Measurements from ENCODE around the gene FNBP1. TPM values are rescaled to one million over a fixed set of nuclear protein-coding genes. Genes with fewer than 3 reads are reported as not detected.

The FNBP1 gene
- total RNA-seq, 2 experiments from 2014 or later: 266 to 268 TPM

DNA sequence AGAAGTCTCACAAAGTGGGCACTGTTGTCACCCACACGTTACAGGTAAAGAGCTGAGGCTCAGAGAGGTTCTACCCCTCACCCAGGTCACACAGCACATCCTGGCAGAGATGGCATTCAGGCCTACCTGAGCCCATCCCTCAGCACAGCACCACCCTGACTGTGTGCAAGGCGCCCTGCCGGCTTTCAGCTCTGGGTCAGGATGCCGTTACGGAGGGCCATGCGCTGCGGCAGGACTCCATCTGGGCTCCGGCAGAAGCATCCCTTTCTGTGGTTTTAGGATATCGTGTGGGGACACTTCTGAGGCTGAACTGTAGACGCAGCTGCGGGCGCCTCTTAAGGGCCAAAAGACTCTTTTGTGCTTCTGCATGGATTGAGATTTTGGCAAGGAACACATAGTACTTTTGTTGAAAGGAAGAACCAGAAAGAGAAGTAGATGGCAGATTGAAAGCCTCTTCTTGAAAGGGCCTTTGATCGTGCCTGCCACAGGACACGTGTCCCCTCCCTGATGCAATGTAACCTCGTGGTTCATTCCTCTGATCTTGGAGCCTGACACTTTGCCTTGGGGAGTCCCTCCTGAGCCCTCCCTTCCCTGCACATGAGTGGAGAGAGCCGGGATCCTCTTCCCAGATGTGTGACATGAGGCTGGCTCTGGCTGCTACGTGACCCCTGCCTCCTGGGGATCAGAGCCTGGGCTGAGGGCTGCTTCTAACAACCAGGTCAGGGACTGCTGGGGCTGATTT, 176.4 kb downstream of the FNBP1 start:
- H3K4me1 Mint-ChIP-seq (ENCODE audit: low read depth): peaks cover 81% of the 10 kb centered on the region

DNA sequence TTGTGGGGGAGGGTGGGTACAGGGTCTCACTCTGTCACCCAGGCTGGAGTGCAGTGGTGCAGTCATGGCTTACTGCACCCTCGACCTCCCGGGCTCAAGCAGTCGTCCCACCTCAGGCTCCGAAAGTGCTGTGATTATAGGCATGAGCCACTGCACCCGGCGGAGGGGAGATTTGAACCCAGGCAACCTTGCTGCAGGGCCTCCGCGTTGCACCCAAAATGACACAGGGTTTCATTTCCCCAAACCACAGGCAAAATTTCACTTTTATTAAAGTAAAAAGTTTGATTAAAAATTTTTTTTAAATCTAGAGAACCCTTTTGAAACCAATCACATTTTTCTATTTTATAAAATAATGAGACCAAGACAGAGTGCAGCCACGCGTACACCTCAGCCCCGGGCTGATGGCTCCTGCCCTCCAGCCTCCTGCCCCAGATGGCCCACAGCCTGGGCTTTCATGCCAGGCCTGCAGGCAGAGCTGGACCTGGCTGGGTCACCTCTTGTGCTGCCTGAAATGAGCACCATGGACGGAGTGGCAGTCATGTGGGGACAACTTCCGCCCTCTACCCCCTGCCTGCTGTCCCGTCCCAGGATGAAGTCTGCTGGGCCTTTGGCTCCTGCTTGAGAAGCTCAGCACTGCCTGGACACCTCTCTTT, 177.2 kb downstream of the FNBP1 start:
- H3K27me3 Mint-ChIP-seq: no peaks in the 10 kb centered on the region
- POLR2A ChIA-PET: interaction anchor here (1.0 to 7.6 kb wide), 7 partner anchors 13 to 45 kb away, joined by 3 to 114 read pairs (median 6); partner anchors contain the start of genes C9orf78 and USP20
- CTCF ChIA-PET: interaction anchor here (1.0 kb wide), 1 partner anchor 11 kb away, joined by 3 read pairs; no protein-coding TSS in a partner anchor
- H3K36me3 Mint-ChIP-seq (ENCODE audit: low read depth): peaks cover 66% of the 10 kb centered on the region
- intact Hi-C loops (cut with micrococcal nuclease): no loop called here
- DNase-seq: no peak
- peak overlapping the region; percentile 53 for H3K4me3 Mint-ChIP-seq
- H3K9me3 Mint-ChIP-seq: no peaks in the 10 kb centered on the region
- no peak for ATAC-seq
- TF ChIP-seq, protein P1, sequence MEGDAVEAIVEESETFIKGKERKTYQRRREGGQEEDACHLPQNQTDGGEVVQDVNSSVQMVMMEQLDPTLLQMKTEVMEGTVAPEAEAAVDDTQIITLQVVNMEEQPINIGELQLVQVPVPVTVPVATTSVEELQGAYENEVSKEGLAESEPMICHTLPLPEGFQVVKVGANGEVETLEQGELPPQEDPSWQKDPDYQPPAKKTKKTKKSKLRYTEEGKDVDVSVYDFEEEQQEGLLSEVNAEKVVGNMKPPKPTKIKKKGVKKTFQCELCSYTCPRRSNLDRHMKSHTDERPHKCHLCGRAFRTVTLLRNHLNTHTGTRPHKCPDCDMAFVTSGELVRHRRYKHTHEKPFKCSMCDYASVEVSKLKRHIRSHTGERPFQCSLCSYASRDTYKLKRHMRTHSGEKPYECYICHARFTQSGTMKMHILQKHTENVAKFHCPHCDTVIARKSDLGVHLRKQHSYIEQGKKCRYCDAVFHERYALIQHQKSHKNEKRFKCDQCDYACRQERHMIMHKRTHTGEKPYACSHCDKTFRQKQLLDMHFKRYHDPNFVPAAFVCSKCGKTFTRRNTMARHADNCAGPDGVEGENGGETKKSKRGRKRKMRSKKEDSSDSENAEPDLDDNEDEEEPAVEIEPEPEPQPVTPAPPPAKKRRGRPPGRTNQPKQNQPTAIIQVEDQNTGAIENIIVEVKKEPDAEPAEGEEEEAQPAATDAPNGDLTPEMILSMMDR (IDR thresholded peaks at IDR 0.05): no peak
- peak overlapping the region; percentile 94 for H3K27ac Mint-ChIP-seq
- H3K4me1 Mint-ChIP-seq (ENCODE audit: low read depth): peaks cover 82% of the 10 kb centered on the region

More for the DNA sequence above, 176.4 kb downstream of the FNBP1 start:
- CTCF ChIA-PET: interaction anchor here (1.4 to 1.7 kb wide), 2 partner anchors 9 to 19 kb away, joined by 3 to 6 read pairs; no protein-coding TSS in a partner anchor
- Mint-ChIP-seq H3K9me3 (no peaks in the 10 kb centered on the region), H3K4me3 (peak overlapping the region; percentile 53), H3K27ac (peak overlapping the region; percentile 94), H3K27me3 (no peaks in the 10 kb centered on the region), H3K36me3 (ENCODE audit: low read depth) (peaks cover 66% of the 10 kb centered on the region)
- intact Hi-C loops (cut with micrococcal nuclease): no loop called here
- TF ChIP-seq, protein P1 (IDR thresholded peaks at IDR 0.05): no peak
- POLR2A ChIA-PET: interaction anchor here (0.6 to 7.6 kb wide), 11 partner anchors 8 to 393 kb away, joined by 3 to 114 read pairs (median 5); partner anchors contain the start of genes C9orf78 and USP20
- ATAC-seq: no peak
- DNase-seq: peak; percentile 69

DNA sequence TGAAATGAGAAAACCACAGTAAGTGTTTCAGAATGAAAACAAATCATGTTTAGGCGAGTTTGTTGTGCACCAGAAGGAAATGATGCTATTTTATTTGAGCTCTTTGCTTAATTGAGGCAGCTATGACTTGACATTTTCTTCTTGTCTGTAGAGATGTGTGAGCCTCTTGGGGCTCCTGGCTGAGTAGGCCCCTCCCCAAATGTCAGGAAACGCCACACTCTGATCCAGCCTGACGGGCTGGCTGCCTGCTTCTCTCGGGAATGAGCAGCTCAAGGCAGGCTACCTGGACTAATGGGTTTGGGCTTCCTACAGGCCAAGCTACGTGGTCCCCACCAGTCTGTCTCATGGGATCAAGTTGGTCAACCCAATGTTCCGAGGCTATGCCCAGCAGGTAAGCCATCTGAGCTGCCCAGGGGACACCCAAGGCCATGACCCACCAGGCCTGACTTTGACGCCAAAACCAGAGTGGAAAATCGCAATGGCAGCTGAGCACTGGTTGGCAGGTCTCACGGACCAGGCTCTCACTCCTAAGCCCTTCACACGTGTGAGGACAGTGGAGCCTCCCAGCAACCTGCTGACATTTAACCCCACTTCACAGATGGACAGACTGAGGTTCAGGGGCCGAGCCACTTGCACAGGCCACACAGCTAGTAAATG, 177.9 kb downstream of the FNBP1 start:
- intact Hi-C loops (cut with micrococcal nuclease): no loop called here
- Mint-ChIP-seq H3K9me3 (no peaks in the 10 kb centered on the region), H3K4me1 (ENCODE audit: low read depth) (peaks cover 81% of the 10 kb centered on the region), H3K36me3 (ENCODE audit: low read depth) (peaks cover 61% of the 10 kb centered on the region), H3K27ac (peak overlapping the region; percentile 91), H3K27me3 (no peaks in the 10 kb centered on the region), H3K4me3 (peak overlapping the region; percentile 8)
- TF ChIP-seq, protein P1 (IDR thresholded peaks at IDR 0.05): no peak
- no peak for ATAC-seq
- POLR2A ChIA-PET: interaction anchor here (1.1 to 7.6 kb wide), 8 partner anchors 12 to 34 kb away, joined by 3 to 114 read pairs (median 8); partner anchors contain the start of genes C9orf78 and USP20
- no peak for DNase-seq
- CTCF ChIA-PET: interaction anchor here (0.7 to 1.2 kb wide), 5 partner anchors 11 to 193 kb away, joined by 3 to 4 read pairs (median 3); no protein-coding TSS in a partner anchor

DNA sequence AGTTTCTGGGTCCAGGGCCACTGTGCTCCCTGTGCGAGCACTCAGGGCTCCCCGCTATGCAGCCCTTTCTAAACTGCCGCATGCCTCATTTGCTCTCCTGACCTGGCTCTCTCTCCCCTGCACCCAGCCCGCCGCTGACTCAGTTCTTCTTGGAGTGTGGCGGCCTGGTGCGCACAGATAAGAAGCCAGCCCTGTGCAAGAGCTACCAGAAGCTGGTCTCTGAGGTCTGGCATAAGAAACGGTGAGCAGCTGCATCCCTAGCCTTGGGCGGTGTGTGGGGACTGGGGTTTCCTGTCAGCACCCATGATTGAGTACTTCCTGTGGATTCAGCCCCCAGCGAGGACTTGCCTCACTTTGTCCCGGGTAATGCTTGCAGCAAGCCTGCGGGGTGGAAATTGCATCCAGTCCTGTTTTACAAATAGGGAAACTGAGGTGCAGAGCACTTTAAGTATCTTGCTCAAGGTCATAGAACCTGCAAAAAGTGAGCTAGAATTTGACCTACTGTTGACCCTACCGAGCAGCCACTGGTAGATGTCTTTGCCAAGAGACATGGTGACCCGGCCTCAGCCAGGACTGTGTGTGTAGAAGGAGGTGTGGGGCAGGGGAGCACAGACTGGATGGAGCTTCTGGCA, 179.8 kb downstream of the FNBP1 start:
- ChIA-PET CTCF (interaction anchor here (0.9 to 1.1 kb wide), 4 partner anchors 14 to 245 kb away, joined by 3 read pairs; no protein-coding TSS in a partner anchor), POLR2A (interaction anchor here (1.0 to 2.4 kb wide), 7 partner anchors 12 to 190 kb away, joined by 3 to 10 read pairs (median 4); partner anchors contain the start of genes C9orf78 and GPR107)
- Mint-ChIP-seq H3K9me3 (no peaks in the 10 kb centered on the region), H3K4me1 (ENCODE audit: low read depth) (peaks cover 67% of the 10 kb centered on the region), H3K27me3 (no peaks in the 10 kb centered on the region), H3K27ac (peak overlapping the region; percentile 88), H3K36me3 (ENCODE audit: low read depth) (peaks cover 57% of the 10 kb centered on the region), H3K4me3 (peak overlapping the region; percentile 44)
- TF ChIP-seq, protein P1 (IDR thresholded peaks at IDR 0.05): no peak
- intact Hi-C loops (cut with micrococcal nuclease): no loop called here
- peak; percentile 92 for DNase-seq
- peak; percentile 78 for ATAC-seq
